NCI-H146 treated with DMSO at 0.1 percent for 48 hours (cell line): ENCODE measurements around the gene TF.

Source experiments
- DNase-seq: peaks from one replicate; lab custom pipeline; 2025; ENCODE audit not compliant: unreplicated experiment; lab: John Stamatoyannopoulos, UW

TF gene

DNA sequence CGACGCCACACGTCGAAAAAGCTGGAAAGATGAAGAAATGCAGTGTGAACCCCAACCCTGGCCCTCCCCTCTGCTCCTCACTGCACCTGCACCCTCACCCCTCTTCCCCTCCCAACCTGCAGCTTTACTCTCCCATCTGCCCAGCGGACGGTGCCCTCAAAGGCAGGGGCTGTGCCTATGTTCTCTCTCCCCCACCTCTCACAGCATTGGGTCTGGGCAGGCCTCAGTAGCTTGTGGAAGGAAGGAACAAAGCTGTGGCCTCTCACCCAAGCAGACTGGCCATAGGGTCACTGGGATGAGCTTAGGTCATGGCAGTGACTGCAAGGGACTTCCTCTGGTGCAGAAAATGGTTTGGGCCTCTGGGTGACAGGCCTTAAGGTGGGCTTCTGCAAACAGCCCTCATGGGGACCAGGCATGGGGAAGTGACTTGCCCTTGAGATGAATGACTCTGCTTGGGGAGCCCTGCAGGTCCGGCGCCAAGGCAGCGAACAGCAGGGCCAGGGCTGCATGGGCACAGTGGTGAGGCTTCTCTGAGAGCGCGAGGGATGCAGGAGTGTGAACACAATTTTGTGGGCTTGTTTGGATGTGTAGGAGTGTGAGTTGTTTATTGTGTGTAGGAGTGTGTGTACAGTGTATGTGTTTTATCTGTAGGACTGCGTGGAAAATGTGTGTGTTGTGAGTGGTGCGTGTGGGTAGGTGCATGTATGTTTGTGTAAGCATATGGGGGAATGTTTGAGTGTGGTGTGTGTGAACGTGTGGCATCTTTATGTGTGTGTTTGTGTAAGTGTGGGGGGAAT is 88.6 kb downstream of the TF start:
- no peak for DNase-seq

DNA sequence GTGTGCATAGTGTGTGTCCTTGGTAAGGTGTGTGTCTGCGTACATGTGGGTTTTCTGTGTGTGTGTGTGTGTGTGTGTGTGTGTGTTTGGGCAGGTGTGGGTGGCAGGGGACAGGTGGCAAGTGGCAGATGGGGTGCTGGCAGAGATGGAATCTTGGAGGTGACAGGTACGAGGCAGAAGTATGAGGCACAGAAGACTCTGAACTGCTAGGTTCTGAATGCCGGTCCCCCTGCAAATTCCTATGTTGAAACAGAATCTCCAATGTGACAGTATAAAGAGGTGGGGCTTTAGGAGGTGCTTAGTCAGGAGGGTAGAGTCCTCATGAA is 89.2 kb downstream of the TF start:
- no peak for DNase-seq

DNA sequence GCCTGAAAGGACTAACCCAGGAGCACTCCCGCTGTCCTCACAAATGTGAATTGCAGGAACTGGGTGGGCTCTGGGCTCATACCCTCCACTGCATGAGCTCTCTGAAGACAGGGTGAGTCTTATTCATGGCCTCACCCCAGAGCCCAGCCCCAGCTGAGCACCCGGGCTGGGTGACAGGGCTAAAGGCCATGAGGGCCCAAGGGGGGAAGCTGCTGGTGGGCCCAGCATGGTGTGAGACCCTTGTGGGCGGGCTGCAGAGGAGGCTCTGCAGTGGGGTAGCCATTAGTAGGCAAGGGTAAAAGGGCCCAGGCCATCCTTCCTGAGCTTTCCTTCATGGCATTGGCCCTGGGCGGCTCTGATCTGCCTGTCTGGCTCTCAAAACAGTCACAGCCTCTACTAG is 89.8 kb downstream of the TF start:
- DNase-seq = no peak

- no peak for DNase-seq
Measured at GRCh38 chr3:133836497-133837158, 90.4 kb downstream of the TF start.

- DNase-seq = no peak
Measured at GRCh38 chr3:133837487-133838295, 91.5 kb downstream of the TF start.

DNA sequence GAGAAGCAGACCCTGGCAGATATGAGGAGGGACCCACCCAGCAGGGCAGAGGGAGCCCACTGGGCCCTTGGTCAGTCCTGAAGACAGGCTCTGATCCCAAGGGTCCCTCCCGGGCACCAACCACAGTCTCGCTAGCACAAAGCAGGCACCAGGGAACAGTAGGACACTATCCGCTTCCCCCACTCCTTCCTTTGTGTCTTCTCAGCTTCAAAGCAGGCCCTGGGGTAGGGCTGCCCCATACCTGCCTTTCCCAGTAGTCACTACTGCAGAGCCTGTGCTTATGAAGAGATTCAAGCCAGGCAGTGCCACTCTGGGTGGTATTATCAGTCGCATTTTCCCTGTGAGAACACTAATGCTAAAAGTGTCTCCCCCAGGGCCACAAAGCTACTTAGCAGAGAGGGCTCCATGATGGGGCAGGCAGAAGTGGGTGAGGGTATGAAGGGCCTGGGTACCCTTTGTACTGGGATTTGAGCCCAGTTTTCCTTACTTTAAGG is 92.2 kb downstream of the TF start:
- DNase-seq = no peak

DNA sequence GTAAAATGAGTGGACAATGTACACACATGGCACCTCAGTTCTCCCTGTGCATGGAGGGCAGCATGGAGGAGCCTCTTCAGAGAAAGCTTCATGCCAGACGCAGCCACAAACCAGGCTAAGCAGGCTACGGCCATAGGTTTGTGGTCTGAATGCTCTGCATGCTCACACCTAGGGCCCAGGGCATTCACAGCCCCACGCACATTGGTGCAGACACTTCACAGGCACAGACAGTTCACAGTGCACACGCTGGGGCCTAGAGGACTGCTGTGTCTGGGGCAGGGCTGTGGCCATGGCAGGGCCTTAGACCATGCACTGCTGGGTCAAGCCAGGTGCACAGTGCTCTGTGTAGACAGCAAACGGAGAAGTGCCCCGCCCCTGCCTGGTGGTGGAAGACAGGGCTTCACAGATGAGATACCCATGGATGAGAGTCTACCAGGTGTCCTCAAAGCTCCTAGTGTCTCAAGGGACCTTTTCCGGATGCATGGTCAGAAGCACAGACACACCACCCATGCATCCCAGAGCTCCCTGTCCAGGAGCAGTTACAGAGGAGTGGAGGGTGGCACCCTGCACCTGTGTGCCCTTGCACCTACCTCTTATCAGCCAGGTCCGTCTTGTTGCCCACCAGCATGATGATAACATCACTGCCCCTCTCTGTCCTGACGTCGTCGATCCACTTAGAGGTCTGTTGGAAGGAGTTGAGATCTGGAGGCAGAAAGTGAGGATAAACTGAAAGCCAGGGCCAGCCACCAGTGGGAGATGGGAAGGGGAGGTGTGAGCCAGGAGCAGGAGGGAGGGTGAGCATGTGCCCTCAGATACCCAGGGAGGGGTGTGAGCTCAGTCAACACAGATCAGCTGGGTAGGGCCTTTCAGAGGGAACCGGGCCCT is 93.0 kb downstream of the TF start:
- no peak for DNase-seq

GRCh38 chr3:133840055-133840737 is 94.0 kb downstream of the TF start:
- DNase-seq = no peak

DNA sequence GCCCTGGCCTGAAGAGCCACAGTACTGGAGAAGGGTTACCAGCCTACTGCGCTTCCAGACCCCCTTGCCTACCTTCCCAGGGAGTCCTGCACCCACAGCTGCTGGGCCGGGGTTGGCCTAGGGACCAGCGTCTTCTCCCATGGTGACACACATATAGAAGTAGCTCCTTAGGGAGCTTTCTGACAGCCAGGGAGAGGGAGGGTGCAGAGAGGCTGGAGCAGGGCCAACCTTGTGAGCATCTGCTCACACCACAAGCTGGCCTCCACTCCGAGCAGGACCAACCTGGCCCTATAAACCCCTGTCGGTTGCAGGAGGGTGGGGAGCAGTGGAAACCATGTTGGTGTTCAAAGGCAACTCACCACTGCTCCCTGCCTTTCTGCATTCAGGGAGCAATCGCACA is 94.6 kb downstream of the TF start:
- DNase-seq = no peak

- DNase-seq = no peak
Measured at GRCh38 chr3:133841196-133841595, 95.0 kb downstream of the TF start.

GRCh38 chr3:133842158-133842557 is 96.0 kb downstream of the TF start:
- DNase-seq = no peak

DNA sequence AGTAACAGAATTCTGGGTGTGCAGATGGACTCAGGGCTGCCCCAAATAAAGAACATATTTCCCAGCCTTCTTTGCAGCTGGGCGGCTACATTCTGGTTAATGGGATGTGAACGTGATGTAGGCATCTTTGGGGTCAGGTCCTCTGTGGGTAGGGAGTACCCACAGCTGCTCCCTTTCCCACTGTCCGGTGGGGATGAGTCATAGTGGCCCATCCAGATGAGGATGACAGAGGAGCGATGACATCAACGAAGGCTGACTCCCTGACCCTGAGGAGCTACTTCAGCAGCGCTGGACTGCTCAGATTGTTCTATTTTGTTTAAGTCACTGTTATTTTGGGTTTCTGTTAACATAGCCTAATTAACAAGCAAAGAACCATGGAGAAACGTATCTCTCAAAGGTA is 97.4 kb downstream of the TF start:
- DNase-seq = no peak

GRCh38 chr3:133845127-133845526 is 98.9 kb downstream of the TF start:
- no peak for DNase-seq
